HUES64 (cell line): ENCODE data around the gene ZNF474.

Experiments
- H3K27ac ChIP-seq: 2 replicates; pipeline ENCODE4 v1.7.0; 2013; ENCODE audit warnings: low read depth, low read length, inconsistent platforms
- H3K27me3 ChIP-seq: 2 replicates; pipeline ENCODE4 v1.6.1; 2013; ENCODE audit warnings: mild to moderate bottlenecking, low read length; ENCODE audit not compliant: insufficient read depth
- H3K36me3 ChIP-seq: 2 replicates; pipeline ENCODE4 v1.6.1; 2013; ENCODE audit warnings: mild to moderate bottlenecking, low read length; ENCODE audit not compliant: insufficient read depth
- H3K4me1 ChIP-seq: 2 replicates; pipeline ENCODE4 v1.6.1; 2013; ENCODE audit warnings: mild to moderate bottlenecking, low read length, moderate library complexity; ENCODE audit not compliant: insufficient read depth
- H3K4me3 ChIP-seq: 2 replicates; pipeline ENCODE4 v1.5.1; 2013; ENCODE audit warnings: mild to moderate bottlenecking, low read length, moderate library complexity
- H3K9ac ChIP-seq: 2 replicates; pipeline ENCODE4 v1.6.1; 2013; ENCODE audit warnings: mild to moderate bottlenecking, low read depth, low read length
- H3K9me3 ChIP-seq: 2 replicates; pipeline ENCODE4 v1.6.1; 2013; ENCODE audit warnings: low read depth, low read length; ENCODE audit not compliant: insufficient read depth
- WGBS: fragments of 150-250, 120-280 bp; methylation state at CpG from one replicate; pipeline ENCODE4 v1.1.7; 2013; ENCODE audit warnings: missing lambda C conversion rate; 5-methylcytosine and 5-hydroxymethylcytosine counted together

ZNF474 gene

DNA sequence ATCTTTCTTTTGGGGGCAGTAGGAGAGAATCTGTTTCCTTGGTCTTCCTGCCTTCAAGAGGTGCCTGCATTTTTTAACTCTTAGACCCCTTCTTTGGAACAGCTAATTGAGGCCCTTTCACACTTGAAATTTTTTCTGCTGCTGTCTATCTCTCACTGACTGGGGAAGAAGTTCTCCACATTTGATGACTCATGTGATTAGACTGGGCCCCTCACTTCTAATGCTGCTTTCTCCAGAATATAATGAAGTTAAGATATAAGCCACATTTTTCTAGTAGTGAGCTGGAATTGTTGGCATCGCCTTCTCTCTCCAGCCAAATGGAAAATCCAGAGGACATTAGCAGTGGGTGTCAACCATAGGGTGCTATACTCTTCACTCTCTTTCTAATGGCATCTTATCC is 12.4 kb downstream of the ZNF474 start:
- Histone ChIP-seq H3K4me1 (no peaks in the 10 kb centered on the region), H3K27ac (no peak overlapping the region), H3K9ac (no peak overlapping the region), H3K9me3 (no peaks in the 10 kb centered on the region), H3K27me3 (no peaks in the 10 kb centered on the region), H3K36me3 (no peaks in the 10 kb centered on the region), H3K4me3 (no peak overlapping the region)
- WGBS = 100% methylated on average over 1 of the region's 1 CpG

DNA sequence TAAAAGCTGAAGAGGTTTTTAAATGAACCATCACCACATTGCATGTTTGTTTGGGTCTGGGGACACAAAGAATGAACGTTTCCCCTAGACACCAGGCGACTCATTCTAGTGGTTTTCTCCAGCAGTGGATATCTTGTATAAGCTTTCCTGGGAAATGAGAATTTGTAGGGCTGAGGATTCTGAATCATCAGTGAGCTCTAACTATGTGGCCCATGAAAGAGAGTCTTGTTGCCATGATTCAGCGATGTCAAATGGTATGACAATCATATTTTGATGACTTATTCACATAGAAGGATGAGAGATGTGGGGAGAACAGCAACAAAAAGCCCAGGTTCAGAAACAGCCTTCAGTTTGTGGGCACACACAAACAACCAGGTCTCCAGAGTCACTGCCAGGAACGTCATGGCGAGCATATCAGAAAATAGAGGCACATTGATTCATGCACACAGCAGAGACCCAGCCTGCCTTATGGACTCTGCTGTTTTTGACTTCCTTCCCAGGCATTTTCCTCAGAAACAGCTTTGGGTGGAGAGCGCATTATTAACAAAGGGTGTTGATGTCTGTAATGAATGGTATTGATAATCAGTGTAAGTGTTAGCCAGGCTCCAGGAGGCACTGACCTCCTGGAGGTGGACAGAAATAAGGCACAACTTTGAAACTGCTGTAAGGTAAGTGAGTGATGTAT is 13.3 kb downstream of the ZNF474 start:
- Histone ChIP-seq H3K27ac (no peak overlapping the region), H3K9ac (no peak overlapping the region), H3K4me1 (no peaks in the 10 kb centered on the region), H3K4me3 (no peak overlapping the region), H3K9me3 (no peaks in the 10 kb centered on the region), H3K36me3 (no peaks in the 10 kb centered on the region), H3K27me3 (no peaks in the 10 kb centered on the region)
- 94% methylated on average over 6 of the region's 6 CpGs for WGBS

DNA sequence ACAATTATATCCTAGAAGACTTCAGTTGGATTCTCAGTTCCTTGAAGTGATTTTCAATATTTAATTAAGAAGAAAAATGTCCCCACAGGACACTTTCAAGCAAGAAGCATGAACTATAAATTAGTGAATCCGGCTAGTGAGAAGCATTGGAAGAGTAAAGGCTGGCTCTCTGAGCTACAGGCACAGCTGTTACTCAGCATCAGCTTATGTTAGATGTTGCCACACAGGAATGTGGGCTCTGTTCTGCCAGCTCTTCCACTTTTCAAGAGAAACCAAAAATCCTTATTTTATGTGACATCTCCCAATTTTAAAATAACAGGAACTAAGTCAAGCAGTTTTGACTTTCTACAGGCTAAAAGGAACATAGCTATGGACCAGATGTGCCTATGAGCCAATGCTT is 14.9 kb downstream of the ZNF474 start:
- Histone ChIP-seq H3K4me1 (no peaks in the 10 kb centered on the region), H3K9me3 (no peaks in the 10 kb centered on the region), H3K36me3 (no peaks in the 10 kb centered on the region), H3K27me3 (no peaks in the 10 kb centered on the region), H3K27ac (no peak overlapping the region), H3K4me3 (no peak overlapping the region), H3K9ac (no peak overlapping the region)
- WGBS = 91% methylated on average over 1 of the region's 1 CpG

DNA sequence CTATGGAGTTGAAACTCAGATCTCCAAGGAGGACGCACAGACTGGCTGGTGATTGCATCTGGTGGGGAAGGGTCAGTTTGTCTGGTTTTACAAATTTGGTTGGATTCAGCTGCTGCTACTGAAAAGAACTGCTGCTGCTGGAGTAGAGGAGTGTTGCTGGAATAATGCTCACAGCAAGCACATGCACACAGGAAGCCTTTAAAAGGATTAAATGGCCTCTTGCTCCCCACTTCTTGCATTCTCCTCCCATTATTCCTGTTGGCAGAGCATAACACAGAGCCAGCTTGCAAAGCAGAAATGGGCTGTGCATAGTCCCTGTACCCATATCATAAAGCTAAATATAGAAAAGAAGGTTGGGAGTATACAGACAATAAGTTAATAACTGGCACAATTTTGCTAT is 16.6 kb downstream of the ZNF474 start:
- 82% methylated on average over 1 of the region's 1 CpG for WGBS
- Histone ChIP-seq H3K9ac (no peak overlapping the region), H3K27me3 (no peaks in the 10 kb centered on the region), H3K4me3 (no peak overlapping the region), H3K4me1 (no peaks in the 10 kb centered on the region), H3K36me3 (no peaks in the 10 kb centered on the region), H3K9me3 (no peaks in the 10 kb centered on the region), H3K27ac (no peak overlapping the region)

- H3K4me1 ChIP-seq = no peaks in the 10 kb centered on the region
- 68% methylated on average over 4 of the region's 4 CpGs for WGBS
Observed at GRCh38 chr5:122149321-122150090, 20.2 kb downstream of the ZNF474 start.

GRCh38 chr5:122150215-122150614 is 20.9 kb downstream of the ZNF474 start:
- Histone ChIP-seq H3K9me3 (no peaks in the 10 kb centered on the region), H3K4me1 (no peaks in the 10 kb centered on the region), H3K27me3 (no peaks in the 10 kb centered on the region), H3K27ac (no peak overlapping the region), H3K9ac (no peak overlapping the region), H3K36me3 (no peaks in the 10 kb centered on the region), H3K4me3 (no peak overlapping the region)
- 96% methylated on average over 2 of the region's 2 CpGs for WGBS

More at GRCh38 chr5:122149321-122150090, 20.2 kb downstream of the ZNF474 start:
- Histone ChIP-seq H3K36me3 (no peaks in the 10 kb centered on the region), H3K9me3 (no peaks in the 10 kb centered on the region), H3K9ac (no peak overlapping the region), H3K27me3 (no peaks in the 10 kb centered on the region), H3K4me3 (no peak overlapping the region), H3K27ac (no peak overlapping the region)

- no peaks in the 10 kb centered on the region for H3K36me3 ChIP-seq
- no peak overlapping the region for H3K27ac ChIP-seq
- no peaks in the 10 kb centered on the region for H3K4me1 ChIP-seq
- H3K27me3 ChIP-seq = no peaks in the 10 kb centered on the region
- no peaks in the 10 kb centered on the region for H3K9me3 ChIP-seq
- 77% methylated on average over 4 of the region's 4 CpGs for WGBS
- H3K9ac ChIP-seq = no peak overlapping the region
- no peak overlapping the region for H3K4me3 ChIP-seq
Observed at GRCh38 chr5:122151640-122152039, 22.3 kb downstream of the ZNF474 start.

GRCh38 chr5:122152266-122152900 is 23.0 kb downstream of the ZNF474 start:
- H3K4me1 ChIP-seq = no peaks in the 10 kb centered on the region
- H3K27me3 ChIP-seq = no peaks in the 10 kb centered on the region
- no peaks in the 10 kb centered on the region for H3K9me3 ChIP-seq
- no peak overlapping the region for H3K27ac ChIP-seq
- 85% methylated on average over 10 of the region's 10 CpGs for WGBS
- H3K4me3 ChIP-seq = no peak overlapping the region
- H3K9ac ChIP-seq = no peak overlapping the region
- no peaks in the 10 kb centered on the region for H3K36me3 ChIP-seq

DNA sequence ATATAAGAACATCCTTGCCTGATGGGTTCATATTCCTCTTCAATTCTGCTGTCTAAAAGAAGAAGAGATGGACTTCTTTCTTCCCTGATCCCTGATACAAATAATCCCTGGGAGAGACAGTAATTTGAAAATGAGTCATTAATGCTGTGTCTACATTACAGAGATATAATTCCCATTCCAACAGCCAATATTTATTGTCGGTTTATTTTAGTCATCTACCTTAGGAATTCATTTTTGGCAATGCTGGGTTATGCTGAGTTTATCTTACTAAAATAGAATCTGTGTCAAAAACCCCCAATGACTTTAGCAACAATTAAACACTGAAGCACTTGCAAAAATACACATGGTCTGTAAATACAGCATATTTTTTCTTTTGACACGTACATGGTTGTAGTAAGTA is 23.9 kb downstream of the ZNF474 start:
- H3K4me1 ChIP-seq = no peaks in the 10 kb centered on the region
- no peaks in the 10 kb centered on the region for H3K36me3 ChIP-seq
- H3K9ac ChIP-seq = no peak overlapping the region
- no peak overlapping the region for H3K27ac ChIP-seq
- H3K4me3 ChIP-seq = no peak overlapping the region
- H3K9me3 ChIP-seq = no peaks in the 10 kb centered on the region
- H3K27me3 ChIP-seq = no peaks in the 10 kb centered on the region
- 100% methylated on average over 1 of the region's 2 CpGs for WGBS

GRCh38 chr5:122153774-122154173 is 24.4 kb downstream of the ZNF474 start:
- Histone ChIP-seq H3K4me1 (no peaks in the 10 kb centered on the region), H3K4me3 (no peak overlapping the region), H3K27ac (no peak overlapping the region), H3K9ac (no peak overlapping the region), H3K36me3 (no peaks in the 10 kb centered on the region), H3K9me3 (no peaks in the 10 kb centered on the region), H3K27me3 (no peaks in the 10 kb centered on the region)
- 90% methylated on average over 4 of the region's 4 CpGs for WGBS

DNA sequence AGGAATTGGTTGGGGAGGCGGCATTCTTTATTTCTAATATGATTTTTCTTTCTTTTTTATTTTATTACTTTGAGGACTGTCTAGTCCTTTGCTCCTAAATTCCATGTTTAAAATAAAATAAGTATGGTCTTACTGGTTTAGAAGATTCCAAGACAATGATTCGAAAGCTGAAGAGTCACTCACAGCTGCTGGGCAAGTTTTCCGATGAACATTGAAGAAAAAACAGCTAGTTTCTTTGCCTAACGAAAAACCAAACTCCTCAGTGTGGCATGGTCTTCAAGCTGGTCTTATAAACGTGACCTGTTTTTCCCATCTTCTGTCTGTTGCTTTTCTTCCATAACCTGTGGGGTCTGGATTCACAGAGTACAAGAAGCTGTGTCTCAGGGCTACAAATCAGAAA is 25.1 kb downstream of the ZNF474 start:
- Histone ChIP-seq H3K4me1 (no peaks in the 10 kb centered on the region), H3K9me3 (no peaks in the 10 kb centered on the region), H3K4me3 (no peak overlapping the region), H3K27me3 (no peaks in the 10 kb centered on the region), H3K9ac (no peak overlapping the region), H3K36me3 (no peaks in the 10 kb centered on the region), H3K27ac (no peak overlapping the region)
- WGBS = 90% methylated on average over 4 of the region's 5 CpGs
